GM18507 (cell line): ENCODE results near the gene ACOT12.

ENCODE experiments used
- DNase-seq: peaks from one replicate; pipeline ENCODE4 v3.0.0; 2011; ENCODE audit warnings: low read depth; ENCODE audit not compliant: insufficient read length; ENCODE audit errors: extremely low spot score
- FAIRE-seq: peaks from 2 replicates; lab custom pipeline; 2011; peaks lifted over from hg19 to GRCh38; lab: Jason Lieb, UNC

The ACOT12 gene

DNA sequence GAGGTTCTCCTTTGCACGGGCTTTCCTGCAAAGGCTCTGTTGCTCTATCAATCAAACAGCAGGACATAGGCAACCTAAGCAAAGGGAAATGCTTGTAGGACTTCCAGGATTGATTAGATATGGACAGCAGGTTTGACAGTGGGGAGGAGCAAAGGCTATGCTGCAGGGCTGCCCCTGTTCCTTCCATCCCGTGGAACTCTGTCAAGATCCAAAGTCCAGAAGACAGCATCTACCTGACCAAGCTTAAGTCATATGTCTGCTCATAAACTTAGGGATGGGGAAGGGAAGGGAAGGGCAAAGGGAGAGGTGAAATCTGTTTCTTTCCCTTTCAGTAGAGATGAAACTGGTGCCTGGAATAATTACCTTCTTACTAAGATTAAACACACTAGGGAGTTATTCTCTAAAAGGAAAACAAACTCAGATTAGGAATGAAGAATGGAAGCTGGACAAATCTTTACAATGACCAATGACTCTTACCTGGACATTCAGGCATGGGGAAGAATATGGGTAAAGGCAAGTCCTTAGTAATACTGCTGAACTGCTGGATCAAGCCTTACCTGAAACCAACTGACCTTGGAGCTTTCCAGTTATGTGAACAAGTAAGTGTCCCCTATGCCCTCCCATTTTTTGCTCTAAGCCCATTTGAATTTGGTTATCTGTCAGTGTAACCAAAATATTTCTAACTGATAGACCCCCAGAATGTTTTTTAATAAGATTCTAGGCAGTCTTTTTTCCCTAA lies 8.4 kb upstream of the ACOT12 start:
- no peak for FAIRE-seq
- no peak for DNase-seq

- FAIRE-seq (no peak), DNase-seq (no peak)
Measured at GRCh38 chr5:81401266-81401665, 7.3 kb upstream of the ACOT12 start.

DNA sequence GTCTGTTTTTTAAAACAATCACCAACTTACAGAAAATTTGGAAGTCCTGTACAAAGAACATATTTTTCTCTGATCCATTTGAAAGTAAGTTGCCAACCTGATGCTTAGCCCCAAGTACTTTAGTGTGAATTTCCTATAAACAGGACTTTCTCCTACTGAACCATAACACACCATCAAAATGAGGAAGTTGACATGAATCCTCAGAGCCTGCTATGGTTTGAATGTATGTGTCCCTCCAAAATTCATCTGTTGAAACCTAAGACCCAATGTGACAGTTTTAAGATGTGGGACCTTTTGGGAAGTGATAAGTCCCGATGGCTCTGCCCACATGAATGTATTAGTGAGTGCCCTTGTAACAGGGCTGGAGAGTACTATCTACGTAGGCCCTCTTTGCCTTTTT lies 6.4 kb upstream of the ACOT12 start:
- FAIRE-seq: no peak
- DNase-seq: no peak

- no peak for FAIRE-seq
- no peak for DNase-seq
Measured at GRCh38 chr5:81398741-81399140, 4.8 kb upstream of the ACOT12 start.

GRCh38 chr5:81397176-81397575 lies 3.2 kb upstream of the ACOT12 start:
- FAIRE-seq: no peak

GRCh38 chr5:81395262-81395661 lies 1.3 kb upstream of the ACOT12 start:
- FAIRE-seq: no peak
- no peak for DNase-seq

More at GRCh38 chr5:81397176-81397575, 3.2 kb upstream of the ACOT12 start:
- DNase-seq: no peak

- FAIRE-seq (no peak), DNase-seq (no peak)
Measured at GRCh38 chr5:81393430-81393782, 528 bp downstream of the ACOT12 start.

- no peak for DNase-seq
- no peak for FAIRE-seq
Measured at GRCh38 chr5:81389025-81389424, 4.9 kb downstream of the ACOT12 start.

GRCh38 chr5:81388169-81388568 lies 5.8 kb downstream of the ACOT12 start:
- FAIRE-seq (no peak), DNase-seq (no peak)

DNA sequence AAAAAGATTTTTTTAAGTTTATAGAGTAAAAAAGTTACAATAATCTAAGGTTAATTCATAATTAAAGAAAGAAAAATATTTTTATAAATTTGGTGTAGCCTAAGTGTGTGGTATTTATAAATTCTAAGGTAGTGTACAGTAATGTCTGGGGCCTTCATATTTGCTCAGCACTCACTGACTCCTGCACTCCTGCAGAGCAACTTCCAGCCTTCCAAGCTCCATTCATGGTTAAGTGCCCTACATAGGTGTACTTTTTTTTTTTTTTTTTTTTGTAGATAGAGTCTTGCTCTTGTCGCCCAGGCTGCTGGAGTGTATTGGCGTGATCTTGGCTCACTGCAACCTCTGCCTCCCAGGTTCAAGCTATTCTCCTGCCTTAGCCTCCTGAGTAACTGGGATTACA lies 10.1 kb downstream of the ACOT12 start:
- FAIRE-seq (no peak), DNase-seq (no peak)

GRCh38 chr5:81371354-81371876 lies 22.5 kb downstream of the ACOT12 start:
- FAIRE-seq (no peak), DNase-seq (no peak)

DNA sequence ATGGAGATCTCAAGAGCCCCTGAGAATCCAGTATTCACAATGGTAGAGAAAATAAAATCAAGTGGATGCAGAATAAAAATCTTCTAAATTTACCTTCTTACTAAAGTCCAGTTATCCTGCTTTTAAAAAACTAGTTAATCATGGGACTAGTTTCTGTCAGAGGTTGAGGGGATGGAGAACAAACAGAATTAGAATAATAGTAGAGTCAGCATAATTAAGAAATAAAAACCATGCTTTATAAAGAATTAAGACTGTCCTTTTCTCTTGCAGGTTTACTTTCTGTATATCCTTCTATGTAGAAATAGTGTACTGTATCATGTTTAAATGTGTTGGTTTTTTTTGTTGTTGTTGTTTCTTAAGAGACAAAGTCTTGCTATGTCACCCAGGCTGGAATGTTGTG lies 23.0 kb downstream of the ACOT12 start:
- DNase-seq: no peak
- FAIRE-seq: no peak

- DNase-seq (no peak), FAIRE-seq (no peak)
Measured at GRCh38 chr5:81365541-81365940, 28.4 kb downstream of the ACOT12 start.

DNA sequence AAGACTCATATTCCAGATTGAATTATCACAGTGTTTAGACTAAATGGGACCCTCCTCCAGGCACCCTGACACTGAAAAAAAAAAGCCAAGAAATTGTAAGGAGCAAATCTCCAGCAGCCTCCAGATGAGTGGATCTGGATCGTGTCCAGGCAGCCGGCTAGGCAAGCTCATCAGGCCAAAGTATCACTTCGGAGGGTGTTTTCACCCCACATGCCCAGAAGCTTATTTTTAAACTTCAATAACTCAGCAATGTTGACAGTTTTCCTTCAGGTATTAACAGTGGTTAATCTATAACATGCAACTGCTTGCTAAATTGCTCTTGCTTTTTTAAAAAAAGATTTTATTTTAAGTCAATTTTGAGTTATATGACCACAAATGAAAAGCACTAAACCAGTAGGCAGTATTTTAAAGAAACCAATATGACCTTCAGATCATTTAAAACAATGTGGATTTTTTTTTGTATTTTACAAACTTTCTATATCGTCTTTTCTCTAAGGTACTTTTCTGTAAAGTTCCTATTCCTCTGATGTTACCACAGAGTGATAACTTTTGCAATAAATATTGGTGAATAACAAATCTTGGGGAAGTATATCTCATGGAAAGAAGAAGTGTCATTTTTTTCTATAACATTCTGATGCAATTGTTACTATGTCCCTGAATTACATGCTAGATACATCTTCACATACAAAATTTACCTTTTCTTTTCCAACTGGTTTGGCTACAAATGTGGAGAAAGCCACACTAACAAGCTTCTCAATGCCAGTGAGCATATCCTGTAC lies 30.7 kb downstream of the ACOT12 start:
- no peak for DNase-seq
- peak; percentile 15 for FAIRE-seq

DNA sequence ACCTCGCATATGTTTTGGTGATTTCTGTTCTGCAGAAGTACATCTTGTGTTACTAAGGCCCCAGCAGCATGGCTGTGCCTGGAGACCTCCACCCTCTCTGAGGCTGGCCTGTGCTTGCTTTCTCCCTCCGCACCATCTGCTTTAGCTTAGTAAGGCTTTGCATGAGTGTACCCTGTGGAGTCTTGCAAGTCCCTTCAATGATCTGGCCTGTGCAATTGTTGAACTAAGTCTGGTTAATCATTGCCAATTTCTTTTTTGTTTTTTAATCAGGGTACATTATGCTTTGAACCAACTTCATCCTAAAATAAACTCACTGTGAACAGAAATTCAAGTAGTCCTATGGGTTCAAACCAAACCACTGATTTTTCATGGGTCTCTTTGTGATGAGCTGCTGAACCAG lies 32.3 kb downstream of the ACOT12 start:
- no peak for FAIRE-seq
- DNase-seq: no peak

GRCh38 chr5:81360640-81361039 lies 33.3 kb downstream of the ACOT12 start:
- FAIRE-seq: no peak
- no peak for DNase-seq

DNA sequence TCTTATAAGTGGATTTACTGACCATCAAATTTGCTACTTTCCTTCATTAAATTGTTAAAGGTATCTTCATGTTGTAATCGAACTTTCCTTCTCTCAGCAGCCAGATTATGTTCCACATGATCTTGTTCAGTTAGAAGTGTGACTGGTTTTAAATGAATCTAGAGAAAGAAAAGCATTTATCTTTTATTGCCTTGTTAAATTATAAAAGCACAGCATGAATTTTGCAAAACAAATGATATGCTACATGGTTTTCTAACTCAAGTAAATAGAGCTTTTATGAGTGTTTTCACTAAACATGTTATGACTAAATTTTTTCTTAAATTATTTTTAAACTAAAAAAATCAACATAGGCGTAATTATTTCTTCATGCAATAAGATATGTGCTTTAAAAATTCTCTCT lies 34.1 kb downstream of the ACOT12 start:
- FAIRE-seq: no peak
- no peak for DNase-seq

- FAIRE-seq (no peak), DNase-seq (no peak)
Measured at GRCh38 chr5:81359108-81359507, 34.8 kb downstream of the ACOT12 start.

GRCh38 chr5:81355291-81356251 lies 38.4 kb downstream of the ACOT12 start:
- FAIRE-seq (no peak), DNase-seq (no peak)

DNA sequence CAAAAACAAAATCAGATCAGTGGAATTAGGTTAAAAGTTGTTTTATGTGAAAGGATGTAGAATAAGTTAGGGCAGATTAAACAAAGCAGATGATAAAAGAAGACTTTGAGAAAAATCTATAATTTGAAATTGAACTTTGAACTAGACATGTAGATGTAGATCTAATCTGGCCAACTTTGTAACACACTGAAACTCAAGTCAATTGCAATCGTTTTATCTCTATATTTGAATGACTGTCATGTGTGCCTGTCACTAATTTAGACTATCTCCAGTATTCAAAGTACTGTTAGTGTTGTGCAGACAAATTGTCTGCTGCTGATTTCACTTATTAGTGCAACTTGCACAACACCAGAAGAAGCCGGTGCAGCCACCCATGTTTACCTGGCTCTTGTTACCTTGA lies 39.8 kb downstream of the ACOT12 start:
- no peak for FAIRE-seq

More for the DNA sequence above, 39.8 kb downstream of the ACOT12 start:
- no peak for DNase-seq
